Fibroblast of villous mesenchyme (primary cell): ENCODE measurements around the gene CALHM3. TPM values are rescaled to one million over a fixed set of nuclear protein-coding genes. Genes with fewer than 3 reads are reported as not detected.

Source experiments
- DNase-seq: peaks from one replicate; pipeline ENCODE4 v3.0.0-alpha.2; 2010; ENCODE audit warnings: low read depth
- H3K4me3 ChIP-seq: 2 replicates; pipeline ENCODE4 v1.5.1; 2011; ENCODE audit warnings: low read depth, mild to moderate bottlenecking, low read length
- CTCF ChIP-seq: IDR thresholded peaks from 2 replicates; pipeline ENCODE4 v1.5.1; 2012; ENCODE audit warnings: low read depth, mild to moderate bottlenecking, low read length; ENCODE audit not compliant: insufficient read depth
- total RNA-seq: library from RNA; depleted of rRNA; stranded (reverse); fragments of >200 nt; gene quantifications from 2 replicates; pipeline ENCODE4 v1.2.3, GENCODE V29; 2012

Gene CALHM3
- total RNA-seq, 1 donor, result under 0.01 TPM

- no peak for TF ChIP-seq CTCF
- DNase-seq, result no peak
- H3K4me3 ChIP-seq, result no peak overlapping the region
Measured at GRCh38 chr10:103480521-103480920, 1.5 kb upstream of the CALHM3 start.

DNA sequence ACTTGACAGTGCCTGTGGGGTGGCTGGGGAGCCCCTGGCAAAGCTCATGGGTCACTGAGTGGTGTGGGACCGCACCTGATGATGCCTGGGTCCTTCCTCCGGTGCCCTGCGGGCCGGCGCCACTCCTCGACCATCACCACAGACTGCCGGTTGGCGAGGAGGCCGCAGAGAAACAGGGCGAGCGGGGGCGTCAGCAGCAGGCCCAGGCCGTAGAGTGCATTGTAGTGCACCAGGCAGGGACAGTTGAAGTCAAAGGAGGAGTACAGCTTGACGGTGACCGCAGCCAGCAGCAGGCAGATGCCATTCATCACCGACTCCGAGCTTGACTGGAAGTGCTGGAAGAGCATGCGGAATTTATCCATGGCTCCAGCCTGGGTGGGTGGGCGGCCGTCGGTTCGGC, 369 bp downstream of the CALHM3 start:
- DNase-seq, result no peak
- no peak for TF ChIP-seq CTCF
- H3K4me3 ChIP-seq, result no peak overlapping the region

DNA sequence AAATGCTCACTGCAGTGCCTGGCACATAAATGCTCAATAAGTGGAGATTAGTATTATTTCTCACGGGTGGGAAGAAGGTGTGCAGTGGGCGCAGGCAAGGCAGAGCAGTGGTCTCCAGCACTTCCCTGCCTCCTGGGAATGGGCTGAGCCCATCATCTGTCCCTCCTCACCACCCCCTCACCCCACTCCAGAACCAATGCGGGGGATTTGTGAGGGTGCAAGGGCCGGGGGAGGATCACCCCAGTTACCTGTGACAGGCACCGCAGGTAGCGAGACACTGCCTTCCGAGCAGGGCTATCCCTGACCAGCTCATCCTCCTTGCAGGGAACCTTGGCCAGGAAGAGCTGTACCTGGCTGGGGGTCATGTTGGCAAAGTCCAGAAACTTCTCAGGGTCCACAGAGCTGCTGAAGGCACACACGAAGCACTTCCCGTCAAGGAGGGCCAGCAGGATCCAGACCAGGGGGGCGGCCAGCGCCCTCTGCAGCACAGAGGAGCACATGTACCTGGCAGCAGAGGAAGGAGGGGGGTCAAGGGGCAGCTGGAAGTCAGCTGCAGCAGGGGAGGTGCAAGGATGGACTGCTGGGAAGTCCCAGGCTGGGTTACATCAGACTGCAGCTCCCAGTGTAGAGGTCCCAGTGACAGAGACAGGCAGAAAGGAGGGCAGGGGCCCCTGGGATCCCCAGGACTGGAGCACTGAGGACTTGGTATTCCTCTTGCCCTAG, 2.8 kb downstream of the CALHM3 start:
- peak; percentile 25 for DNase-seq
- H3K4me3 ChIP-seq, result no peak overlapping the region
- TF ChIP-seq CTCF, result peak; percentile 29

DNA sequence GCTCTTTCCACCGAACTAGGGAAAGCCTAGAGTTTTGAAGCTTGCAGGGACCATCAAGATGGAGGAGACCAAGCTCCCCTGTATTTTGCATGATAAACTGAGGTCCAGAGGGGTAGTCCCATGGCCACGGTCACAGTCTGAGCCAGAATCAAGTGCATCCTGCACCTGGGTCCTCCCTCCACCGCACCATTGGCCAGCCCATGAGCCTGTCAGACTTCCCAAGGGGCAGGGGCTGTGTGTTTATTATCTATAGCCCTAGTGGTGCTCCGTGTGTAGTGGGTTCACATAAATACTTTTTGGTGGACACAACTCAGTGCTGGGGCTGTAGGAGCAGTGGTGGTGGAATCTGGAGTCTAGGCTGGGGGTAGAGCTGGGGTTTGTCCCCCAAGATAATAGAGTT, 3.6 kb downstream of the CALHM3 start:
- no peak for TF ChIP-seq CTCF
- no peak overlapping the region for H3K4me3 ChIP-seq
- no peak for DNase-seq

- no peak for DNase-seq
- TF ChIP-seq CTCF, result no peak
- no peak overlapping the region for H3K4me3 ChIP-seq
Measured at GRCh38 chr10:103474077-103474476, 5.0 kb downstream of the CALHM3 start.

DNA sequence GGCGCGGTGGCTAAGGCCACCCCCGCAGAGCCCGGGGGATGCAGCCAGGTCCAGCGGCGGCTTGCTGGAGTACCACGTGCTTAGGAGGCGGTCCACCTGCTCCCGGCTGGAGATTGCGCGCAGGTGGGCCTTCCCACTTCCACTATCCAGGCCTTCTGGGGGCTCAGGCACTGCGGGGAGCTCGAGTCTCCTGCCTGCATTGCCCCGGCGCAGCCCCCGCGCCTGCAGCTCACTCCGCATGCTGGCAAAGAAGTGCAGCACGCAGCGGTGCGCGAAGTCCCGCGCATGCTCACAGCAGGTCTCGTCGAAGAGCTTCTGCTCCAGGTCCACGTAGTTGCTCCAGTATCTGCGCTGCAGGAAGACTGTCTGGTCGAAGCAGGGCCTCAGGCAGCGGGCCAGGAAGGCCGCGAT, 5.8 kb downstream of the CALHM3 start:
- TF ChIP-seq CTCF, result no peak
- no peak overlapping the region for H3K4me3 ChIP-seq
- DNase-seq, result no peak

DNA sequence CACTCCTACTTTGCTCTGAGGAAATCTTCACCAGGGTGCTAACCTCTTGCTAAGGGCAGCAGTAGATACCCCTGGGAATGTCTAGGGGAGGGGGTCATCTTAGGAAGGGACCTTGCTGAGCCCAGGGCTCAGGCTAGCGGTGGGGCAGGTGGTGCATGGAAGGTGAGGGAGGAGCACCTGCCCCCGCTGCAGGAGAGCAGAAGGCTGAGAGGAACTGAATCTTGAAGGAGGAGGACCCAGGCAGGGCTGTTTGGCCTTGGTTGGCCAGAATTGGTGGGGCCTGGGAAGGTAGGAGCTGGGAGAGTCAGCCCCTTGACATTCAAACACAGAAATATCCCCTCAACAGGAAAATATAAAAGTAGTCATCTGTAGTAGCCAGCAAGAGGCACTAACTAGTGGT, 7.0 kb downstream of the CALHM3 start:
- no peak for DNase-seq
- TF ChIP-seq CTCF, result no peak

More for the DNA sequence above, 7.0 kb downstream of the CALHM3 start:
- no peak overlapping the region for H3K4me3 ChIP-seq
